GM10266 (cell line): ENCODE results near the gene CACNB2.

ENCODE experiments used
- DNase-seq: peaks from one replicate; pipeline ENCODE4 v3.0.0; 2012; ENCODE audit errors: extremely low spot score
- TF ChIP-seq, protein P1 (sequence below): IDR thresholded peaks from 2 replicates; pipeline ENCODE4 v1.5.1; 2012; ENCODE audit warnings: mild to moderate bottlenecking, low read depth; ENCODE audit not compliant: control insufficient read depth, insufficient read depth; ENCODE audit errors: missing control alignments

CACNB2 gene

DNA sequence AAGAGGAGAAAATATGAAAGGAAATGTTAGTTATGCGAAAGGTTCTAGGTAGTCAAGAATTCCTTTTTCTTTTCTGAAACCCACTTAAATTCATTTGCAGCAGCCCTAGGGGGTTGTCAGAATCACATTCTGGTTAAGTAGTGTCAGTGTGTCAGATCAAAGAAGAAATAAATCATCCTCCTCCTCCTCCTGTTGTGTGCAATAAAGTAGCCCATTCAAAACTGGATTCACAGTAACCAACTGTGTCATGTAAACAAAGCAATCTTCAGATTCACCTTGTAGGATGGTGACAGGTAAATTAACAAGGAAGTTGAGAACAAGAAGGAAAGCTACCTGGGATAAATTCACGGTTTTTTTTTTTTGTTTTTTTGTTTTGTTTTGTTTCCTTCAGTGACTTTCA is 383.6 kb downstream of the CACNB2 start:
- TF ChIP-seq, protein P1, sequence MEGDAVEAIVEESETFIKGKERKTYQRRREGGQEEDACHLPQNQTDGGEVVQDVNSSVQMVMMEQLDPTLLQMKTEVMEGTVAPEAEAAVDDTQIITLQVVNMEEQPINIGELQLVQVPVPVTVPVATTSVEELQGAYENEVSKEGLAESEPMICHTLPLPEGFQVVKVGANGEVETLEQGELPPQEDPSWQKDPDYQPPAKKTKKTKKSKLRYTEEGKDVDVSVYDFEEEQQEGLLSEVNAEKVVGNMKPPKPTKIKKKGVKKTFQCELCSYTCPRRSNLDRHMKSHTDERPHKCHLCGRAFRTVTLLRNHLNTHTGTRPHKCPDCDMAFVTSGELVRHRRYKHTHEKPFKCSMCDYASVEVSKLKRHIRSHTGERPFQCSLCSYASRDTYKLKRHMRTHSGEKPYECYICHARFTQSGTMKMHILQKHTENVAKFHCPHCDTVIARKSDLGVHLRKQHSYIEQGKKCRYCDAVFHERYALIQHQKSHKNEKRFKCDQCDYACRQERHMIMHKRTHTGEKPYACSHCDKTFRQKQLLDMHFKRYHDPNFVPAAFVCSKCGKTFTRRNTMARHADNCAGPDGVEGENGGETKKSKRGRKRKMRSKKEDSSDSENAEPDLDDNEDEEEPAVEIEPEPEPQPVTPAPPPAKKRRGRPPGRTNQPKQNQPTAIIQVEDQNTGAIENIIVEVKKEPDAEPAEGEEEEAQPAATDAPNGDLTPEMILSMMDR = no peak
- DNase-seq = no peak

DNA sequence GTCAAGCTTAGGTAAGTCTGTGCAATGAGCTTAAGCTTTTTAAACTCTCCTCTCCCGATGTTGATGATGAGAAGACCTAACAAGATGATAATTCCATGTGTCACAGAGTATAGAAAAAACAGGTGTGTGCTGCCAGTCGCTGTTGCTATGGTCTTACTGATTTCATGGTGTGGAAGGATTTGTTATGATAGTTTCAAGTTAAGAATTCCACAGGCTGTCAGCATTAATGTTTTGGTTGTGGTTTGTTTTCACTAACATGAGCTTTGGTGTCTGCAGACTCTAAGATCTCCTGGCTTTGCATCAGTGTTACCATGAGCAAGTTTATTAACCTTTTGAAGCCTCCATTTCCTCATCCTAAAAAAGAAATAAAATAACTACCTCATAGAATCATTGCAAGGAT is 387.5 kb downstream of the CACNB2 start:
- TF ChIP-seq, protein P1 = no peak
- DNase-seq = no peak

DNA sequence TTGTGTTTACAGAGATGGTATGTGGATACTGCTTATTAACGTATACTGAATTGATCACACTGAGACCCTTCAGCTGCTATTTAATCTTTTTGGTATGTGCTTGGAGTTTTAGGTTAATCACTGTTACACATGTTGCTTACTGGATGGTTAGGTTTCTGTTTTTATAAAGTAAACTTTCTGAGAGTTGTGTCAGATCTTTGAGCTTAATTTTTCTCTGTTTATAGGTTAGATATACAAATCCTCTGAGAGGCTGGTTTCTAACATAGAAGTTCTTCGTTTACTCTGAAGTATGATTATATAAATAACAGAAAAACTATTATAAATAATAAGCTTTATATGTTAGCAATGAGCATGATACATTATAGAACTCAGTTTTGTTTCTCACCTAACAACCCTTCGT is 388.1 kb downstream of the CACNB2 start:
- DNase-seq = no peak
- TF ChIP-seq, protein P1 = no peak

DNA sequence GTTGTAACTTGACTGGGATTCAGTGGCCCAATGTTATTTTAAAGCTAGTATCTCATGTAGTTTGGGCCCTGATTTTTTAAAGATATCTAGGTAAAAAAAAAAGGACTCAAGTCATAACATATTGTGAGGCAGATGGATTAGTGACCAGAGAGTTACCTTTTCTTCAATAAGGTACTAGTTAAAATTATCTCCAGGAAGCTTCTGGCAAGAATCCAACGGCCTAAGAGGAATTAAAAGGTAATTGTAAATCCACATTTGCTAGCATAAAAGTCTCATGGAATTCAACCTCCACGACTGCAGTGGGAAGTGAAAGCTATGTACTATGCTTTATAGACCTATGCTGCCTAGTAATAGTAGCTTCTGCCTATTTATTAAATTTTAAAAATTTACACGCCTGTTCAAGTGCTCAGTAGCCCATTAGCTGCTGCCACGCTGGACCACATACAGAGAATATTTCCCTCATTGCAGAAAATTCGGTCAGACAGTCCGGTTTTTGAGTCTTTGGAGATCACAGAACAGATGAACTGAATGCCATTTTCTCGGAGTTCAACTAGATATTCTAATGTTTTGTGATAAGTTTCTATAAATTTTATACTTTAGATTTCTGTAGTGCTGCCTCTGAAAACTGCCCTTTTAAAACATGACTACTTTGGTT is 392.8 kb downstream of the CACNB2 start:
- no peak for DNase-seq
- TF ChIP-seq, protein P1 = no peak

DNA sequence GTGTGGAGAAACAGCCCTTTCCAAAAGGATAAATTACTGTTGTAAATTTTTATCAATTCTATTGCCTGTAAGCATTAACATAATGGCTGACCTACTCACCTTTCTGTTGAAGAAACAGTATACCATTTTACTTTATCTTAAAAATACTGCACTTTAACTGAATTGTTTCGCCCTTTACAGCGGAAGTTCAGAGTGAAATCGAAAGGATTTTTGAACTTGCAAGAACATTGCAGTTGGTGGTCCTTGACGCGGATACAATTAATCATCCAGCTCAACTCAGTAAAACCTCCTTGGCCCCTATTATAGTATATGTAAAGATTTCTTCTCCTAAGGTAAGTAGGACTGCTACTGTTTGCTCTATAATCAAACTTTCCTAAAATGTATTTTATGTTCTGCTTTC is 393.7 kb downstream of the CACNB2 start:
- TF ChIP-seq, protein P1 = no peak

DNA sequence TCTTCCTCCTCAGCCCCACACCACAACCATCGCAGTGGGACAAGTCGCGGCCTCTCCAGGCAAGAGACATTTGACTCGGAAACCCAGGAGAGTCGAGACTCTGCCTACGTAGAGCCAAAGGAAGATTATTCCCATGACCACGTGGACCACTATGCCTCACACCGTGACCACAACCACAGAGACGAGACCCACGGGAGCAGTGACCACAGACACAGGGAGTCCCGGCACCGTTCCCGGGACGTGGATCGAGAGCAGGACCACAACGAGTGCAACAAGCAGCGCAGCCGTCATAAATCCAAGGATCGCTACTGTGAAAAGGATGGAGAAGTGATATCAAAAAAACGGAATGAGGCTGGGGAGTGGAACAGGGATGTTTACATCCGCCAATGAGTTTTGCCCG is 399.1 kb downstream of the CACNB2 start:
- TF ChIP-seq, protein P1 = no peak
- DNase-seq = no peak

More for the DNA sequence above, 393.7 kb downstream of the CACNB2 start:
- DNase-seq = no peak

DNA sequence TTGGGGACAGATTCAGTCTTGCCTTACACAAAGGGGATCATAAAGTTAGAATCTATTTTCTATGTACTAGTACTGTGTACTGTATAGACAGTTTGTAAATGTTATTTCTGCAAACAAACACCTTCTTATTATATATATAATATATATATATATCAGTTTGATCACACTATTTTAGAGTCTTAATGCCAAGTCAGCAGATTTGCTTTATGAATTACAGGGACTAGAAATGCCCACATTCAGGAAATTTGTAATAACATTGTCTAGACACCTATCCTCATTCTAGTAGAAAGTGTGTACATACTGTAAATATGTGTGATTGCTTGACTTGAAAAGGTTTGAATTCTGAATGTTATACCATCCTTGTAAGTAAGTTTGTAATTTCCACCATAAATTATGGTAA is 400.0 kb downstream of the CACNB2 start:
- TF ChIP-seq, protein P1 = no peak
- DNase-seq = no peak
